ENCODE data around the gene GLS2.

DNA sequence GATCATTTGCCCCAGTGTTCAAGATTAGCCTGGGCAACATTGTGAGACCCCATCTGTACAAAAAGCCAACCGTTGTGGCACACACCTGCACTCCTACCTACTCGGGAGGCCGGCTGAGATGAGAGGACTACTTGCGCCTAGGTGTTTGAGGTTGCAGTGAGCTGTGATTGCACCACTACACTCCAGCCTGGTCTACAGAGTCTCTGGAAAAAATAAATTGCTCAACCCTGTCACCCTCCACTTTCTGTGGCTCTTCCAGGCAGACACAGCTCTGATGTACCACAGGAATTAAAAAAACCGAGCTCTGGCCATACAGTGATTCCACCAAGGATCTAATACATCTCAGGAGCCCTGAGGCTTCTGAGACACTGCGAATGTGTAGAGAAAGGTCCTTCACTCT is 53.1 kb downstream of the GLS2 start:
- TF ChIP-seq, protein P1, sequence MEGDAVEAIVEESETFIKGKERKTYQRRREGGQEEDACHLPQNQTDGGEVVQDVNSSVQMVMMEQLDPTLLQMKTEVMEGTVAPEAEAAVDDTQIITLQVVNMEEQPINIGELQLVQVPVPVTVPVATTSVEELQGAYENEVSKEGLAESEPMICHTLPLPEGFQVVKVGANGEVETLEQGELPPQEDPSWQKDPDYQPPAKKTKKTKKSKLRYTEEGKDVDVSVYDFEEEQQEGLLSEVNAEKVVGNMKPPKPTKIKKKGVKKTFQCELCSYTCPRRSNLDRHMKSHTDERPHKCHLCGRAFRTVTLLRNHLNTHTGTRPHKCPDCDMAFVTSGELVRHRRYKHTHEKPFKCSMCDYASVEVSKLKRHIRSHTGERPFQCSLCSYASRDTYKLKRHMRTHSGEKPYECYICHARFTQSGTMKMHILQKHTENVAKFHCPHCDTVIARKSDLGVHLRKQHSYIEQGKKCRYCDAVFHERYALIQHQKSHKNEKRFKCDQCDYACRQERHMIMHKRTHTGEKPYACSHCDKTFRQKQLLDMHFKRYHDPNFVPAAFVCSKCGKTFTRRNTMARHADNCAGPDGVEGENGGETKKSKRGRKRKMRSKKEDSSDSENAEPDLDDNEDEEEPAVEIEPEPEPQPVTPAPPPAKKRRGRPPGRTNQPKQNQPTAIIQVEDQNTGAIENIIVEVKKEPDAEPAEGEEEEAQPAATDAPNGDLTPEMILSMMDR (IDR thresholded peaks at IDR 0.05; ENCODE audit: low read depth, low read length) = no peak
- no peak for TF ChIP-seq EZH2phosphoT487 (IDR thresholded peaks at IDR 0.05; ENCODE audit: low read depth)

Measured in OCI-LY3 (cell line).